ENCODE measurements around the gene CRISPLD2.

The CRISPLD2 gene

DNA sequence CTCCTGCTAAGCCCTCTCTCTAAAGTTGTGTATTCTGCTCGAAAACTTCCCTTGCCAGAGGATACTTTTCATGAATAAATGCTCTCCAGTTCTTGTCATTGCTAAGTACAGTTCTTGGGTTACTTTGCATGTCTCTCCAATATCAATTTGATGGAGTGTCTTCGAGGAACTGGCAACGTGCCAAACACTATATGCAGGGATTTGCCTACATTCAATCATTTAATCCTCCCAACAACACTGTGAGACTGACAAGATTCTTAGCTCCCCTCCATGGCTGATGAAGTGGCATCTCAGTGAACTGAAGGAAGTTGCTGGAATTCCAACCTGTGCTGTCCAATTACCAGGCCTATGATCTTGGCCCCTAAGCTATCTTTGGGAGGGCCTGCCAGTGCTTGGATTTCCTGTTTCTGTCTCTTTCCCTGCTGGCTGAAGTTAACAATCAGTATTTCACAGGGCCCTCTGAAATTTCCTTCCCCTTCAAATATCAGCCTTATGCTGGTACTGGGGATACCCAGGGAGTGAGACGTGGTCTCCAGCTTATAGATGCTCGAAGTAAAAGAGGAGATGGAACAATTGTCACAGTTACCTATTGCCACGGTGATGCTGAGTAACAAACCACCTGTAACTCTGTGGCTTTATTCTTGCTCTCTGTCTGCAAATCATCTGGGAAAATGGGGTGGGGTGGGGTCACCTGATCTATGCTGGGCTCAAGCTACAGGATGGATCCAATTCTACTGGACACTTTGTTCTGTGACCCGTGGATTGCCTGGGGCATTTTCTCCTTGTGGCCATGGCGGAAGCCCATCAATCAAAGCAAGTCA is 19.4 kb upstream of the CRISPLD2 start:
- no peak for DNase-seq

DNA sequence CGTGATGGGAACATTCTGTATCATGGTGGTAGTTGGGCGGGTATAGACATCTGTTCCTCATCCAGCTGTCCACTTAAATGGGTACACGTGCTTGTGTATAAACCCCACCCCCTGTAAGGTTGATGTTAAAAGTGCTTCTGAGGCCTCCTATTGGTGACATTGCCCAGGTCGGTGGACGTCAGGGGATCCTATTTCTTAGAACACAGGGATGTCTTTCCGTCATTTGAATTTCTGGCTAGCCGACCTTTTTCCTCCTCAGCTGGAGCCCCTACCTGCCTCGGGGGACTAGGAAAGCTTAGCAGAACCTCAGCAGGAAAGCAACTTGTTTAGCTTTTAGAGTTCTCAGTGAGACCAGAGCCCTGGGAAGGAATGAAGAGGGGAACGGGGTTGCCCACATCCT is 16.6 kb upstream of the CRISPLD2 start:
- DNase-seq = no peak

DNA sequence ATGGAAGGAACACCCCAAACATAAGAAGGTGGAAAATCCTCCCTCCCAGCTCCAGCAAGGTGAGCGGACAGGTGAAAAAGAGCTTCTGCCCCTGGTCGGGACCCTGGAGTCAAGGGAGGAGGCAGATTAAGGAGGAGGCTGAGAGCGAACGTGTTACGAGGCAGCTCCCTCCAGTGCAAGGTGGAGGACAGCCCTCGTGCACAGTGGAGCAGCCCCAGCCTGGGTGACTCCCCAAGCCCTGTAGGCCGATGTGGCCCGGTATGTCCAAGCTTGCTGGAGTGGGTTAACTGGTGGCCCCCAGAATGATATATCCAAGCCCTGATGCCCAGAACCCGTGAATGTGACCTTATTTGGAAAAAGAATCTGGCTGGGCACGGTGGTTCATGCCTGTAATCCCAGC is 15.5 kb upstream of the CRISPLD2 start:
- DNase-seq = no peak

DNA sequence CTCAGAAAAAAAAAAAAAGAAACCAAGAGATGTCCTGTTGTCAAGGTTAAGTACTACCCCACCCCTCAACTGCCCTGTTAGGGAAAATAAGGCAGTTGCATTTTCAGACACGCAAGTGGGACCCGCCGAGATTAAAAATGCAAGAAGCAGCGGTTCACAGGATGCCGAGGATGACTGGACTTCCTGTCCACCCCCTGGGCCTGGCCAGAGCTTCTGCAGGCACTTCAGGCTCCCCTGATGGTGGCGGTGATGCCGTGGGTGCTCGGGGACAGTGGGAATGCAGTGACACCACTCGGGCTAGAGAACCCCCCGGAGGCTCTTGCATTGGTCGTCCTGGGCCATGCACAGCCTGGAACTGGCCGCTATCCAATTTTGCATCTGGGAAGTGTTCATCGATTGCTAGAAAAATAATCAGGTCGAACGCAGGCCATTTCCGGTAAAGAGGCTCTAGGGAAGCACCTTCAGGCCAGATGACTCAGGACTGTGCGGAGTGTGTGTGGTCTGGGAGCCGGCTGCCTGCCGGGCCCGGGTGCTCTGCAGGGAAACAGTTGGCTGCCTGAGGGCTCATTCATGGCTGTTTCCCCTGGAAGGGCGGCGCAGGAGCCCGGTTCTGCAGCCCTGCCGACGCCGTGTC is 13.4 kb upstream of the CRISPLD2 start:
- peak; percentile 85 for DNase-seq

GRCh38 chr16:84806890-84807258 is 12.9 kb upstream of the CRISPLD2 start:
- DNase-seq = no peak

GRCh38 chr16:84807776-84808175 is 12.0 kb upstream of the CRISPLD2 start:
- DNase-seq = no peak

DNA sequence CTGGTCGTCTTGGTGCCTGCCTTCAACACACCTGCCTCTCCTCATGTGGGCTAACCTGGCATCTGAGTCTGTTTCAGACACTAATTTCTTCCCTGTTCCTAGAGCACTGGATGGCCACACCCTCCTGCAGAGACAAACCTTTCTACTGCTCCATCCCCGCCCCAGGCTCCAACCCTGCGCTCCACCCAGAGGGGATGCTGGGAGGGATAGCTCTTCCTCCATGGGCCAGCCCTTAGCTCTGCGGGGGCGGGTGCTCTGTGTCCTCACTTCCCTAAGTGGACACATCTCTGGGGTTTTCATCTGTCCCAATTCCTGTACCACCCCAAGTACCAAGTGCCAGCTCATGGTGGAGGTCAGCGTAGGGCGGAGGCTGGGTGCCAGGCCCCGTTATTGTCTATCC is 11.0 kb upstream of the CRISPLD2 start:
- DNase-seq = no peak

- DNase-seq = no peak
These were observed 9.1 kb upstream of the CRISPLD2 start for GRCh38 chr16:84810518-84811273.

- no peak for DNase-seq
These were observed 8.3 kb upstream of the CRISPLD2 start for GRCh38 chr16:84811529-84811928.

GRCh38 chr16:84813141-84813934 is 6.4 kb upstream of the CRISPLD2 start:
- no peak for DNase-seq

GRCh38 chr16:84815462-84815861 is 4.3 kb upstream of the CRISPLD2 start:
- no peak for DNase-seq

DNA sequence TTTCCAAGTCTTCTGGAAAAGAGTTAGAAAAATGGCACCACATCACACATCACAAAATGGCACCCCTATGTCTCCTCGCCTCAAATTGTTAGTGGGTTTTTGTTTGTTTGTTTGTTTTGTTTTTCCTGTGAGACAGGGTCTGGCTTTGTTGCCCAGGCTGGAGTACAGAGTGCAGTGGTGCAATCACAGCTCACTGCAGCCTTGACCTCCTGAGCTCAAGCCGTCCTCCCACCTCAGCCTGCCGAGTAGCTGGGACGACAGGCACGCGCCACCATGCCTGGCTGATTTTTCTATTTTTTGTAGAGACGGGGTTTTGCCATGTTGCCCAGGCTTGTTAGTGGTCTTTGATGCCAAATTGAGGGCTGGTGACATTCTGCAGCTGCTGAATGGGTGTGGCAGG is 3.8 kb upstream of the CRISPLD2 start:
- DNase-seq = no peak

DNA sequence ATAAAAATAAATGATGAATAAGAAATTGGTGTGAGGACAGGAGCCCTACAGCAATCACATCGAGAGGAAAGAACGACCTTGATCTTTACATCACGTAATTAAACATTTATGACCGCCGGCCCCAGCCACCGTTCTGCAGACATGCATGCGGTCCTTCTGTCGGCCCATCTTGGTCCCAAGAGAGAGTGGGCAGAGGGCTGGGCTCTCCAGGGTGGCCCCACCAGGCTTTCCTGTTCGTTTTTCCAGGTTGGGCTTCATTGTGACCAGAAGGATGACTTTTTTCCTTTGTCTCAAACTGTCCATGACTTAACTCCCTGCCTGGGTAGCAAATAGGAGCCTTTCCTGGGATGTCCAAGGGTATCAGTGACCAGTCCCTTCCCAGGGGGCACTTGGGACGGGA is 3.3 kb upstream of the CRISPLD2 start:
- no peak for DNase-seq

DNA sequence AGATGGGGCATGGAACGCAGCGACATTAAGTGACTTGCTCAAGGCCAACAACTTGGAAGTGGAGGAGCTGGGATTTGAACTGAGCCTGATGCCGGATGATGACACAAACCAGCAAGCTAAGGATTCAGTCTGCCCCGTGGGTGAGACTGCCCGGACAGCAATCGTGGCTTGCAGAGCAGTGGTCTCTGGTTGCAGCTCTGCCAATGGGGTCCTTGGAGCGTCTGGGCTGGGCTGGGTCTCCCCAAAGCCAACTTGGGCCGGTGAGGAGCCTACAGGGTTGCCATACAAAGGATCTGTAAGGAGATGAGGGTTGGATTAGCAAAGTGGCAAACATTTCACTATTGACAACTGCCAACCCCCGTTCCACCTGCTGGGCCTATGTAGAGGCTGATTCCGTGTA is 2.6 kb upstream of the CRISPLD2 start:
- DNase-seq = no peak

GRCh38 chr16:84817613-84818012 is 2.2 kb upstream of the CRISPLD2 start:
- no peak for DNase-seq

DNA sequence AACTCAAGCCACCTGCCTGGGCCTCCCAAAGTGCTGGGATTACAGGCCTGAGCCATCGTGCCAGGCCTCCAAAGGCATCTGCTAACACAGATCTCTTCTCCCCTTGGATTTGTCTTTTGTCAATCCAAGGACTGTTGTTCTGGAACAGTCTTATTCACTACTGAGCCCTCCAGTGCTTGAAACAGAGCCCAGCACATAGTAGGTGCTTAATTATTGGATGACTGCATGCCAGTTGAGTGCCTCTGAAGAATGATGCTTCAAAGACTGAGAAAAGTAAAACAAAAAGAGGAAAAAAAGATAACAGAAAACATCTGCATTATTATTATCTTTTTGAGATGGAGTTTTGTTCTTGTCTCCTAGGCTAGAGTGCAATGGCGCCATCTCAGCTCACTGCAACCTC is 1.7 kb upstream of the CRISPLD2 start:
- no peak for DNase-seq

GRCh38 chr16:84818989-84819643 is 669 bp upstream of the CRISPLD2 start:
- no peak for DNase-seq

GRCh38 chr16:84820305-84820684 is 510 bp downstream of the CRISPLD2 start:
- DNase-seq = no peak

DNA sequence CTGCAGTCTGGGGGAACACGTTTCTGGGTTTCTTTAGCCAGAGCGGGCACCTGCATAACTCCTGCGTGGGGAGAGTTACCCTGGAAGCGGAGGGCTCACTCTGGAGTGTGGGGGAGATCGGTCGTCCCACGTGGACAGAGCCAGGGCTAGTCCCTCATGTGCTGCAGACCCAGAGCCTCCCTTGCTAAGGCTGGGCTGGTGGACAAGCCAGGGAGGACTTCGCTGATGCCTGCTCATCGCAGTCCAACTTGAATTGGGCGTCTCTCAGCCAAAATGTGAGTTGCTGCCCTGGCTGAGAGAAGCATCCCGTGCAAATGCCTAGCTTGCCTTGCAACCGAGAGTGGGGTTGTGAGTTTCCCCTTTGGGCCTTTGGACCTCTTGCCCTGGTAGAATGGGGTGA is 986 bp downstream of the CRISPLD2 start:
- no peak for DNase-seq

GRCh38 chr16:84821179-84821578 is 1.4 kb downstream of the CRISPLD2 start:
- DNase-seq = no peak

DNA sequence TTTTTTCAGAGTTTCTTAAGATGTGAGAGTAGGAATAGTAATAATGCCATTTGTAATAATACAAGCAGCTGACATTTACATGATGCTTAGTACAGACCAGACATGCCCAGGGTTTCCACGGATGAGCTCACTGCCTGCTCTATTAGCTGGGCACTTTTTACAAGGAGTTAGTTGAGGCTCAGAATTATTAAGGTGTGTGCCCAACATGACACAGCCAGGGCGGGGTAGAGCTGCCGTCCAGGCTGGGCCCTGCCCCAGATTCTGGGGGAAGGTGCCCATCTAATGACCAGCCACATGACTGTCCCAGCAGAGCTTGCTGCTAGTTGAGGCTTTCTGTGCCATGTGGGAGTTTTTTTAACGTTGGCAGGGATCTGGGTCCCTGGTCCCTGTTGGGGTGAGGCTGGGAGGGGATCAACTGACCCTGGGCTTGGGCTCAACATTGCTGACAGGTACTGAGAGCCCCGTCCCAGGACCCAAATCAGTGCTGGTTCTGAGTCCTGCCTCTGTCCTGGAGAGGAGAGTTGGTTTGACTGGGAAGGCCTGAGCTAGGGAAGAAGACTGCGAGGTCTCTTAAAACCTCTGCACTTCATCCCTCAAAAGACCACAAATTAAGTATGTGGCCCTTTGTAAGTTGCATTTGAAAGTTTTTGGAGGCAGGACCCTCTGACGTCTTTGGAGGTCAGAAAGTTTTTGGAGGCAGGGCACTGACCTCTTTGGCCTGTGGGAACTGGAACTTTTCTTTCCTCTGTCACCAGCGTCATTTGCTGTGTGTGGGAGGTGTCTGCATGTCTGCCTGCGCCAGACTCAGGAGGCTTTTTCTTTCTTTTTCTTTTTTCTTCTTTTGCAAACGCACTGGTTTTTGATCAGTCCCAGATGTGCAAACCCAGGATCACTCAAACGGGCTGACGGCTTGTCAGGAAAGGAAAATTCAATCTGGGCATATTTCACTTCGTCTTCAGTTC is 2.2 kb downstream of the CRISPLD2 start:
- no peak for DNase-seq

Data from amniotic stem cell (primary cell).